ENCODE data around the gene HPGDS. TPM values are rescaled to one million over a fixed set of nuclear protein-coding genes. Genes with fewer than 3 reads are reported as not detected.
"Not testable (repeated sequence)": the region's sequence is repeated elsewhere in the genome, so short reads cannot be mapped to it uniquely, and the experiment has no call there.

The HPGDS gene
- 4.4 TPM for total RNA-seq

DNA sequence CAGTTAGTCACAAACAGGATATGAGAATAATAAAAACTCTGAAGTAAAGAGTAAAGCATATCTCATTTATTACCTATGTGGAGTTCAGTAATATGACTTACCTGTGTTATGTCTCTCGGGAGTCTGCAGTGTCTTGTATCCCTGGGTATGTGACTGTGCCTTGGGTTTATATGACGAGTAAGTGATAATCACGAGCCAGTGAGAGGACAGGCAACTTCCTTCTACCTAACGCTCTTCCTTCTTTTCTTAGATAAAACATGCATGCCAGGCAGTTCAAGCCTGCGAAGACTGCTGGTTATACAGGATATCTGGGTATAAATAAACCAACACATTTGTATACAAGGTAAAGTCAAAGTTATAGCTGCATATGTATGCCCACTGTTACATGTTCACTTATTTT is at the start of gene HPGDS:
TSS of gene HPGDS (minus strand) at position 143 of the 400 bp plus-strand sequence. CDS start 8,207 bp downstream, outside the sequence.
- no peak for DNase-seq (ENCODE audit: low spot score)

DNA sequence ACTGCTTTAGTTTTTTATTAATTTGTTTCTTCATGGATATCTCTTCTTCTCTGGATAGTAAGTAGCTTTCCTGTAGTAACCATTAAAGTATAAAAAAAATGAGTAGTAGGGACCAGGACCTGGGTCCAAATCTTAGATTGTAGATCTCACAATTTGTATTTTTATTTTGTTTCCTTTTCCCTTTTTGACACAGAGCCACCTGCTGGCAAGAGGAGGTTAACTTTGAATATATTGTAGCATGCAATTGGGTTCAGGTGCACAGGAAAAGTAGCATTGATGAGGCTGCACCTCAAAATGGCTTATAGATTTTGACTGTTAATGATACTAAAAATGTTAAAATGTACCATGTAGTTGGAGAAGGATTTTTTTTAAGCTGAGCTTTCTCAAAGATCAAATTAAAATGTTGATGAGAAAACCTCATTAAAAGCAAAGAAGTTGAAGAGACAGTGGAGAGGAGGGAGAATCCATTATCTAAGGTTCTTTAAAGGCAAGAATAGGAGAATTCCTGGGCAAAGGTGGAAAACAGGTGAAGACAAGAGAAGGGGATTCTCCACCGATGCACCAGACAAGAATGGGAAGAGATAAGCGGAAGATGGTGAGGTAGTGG is 48.3 kb upstream of the HPGDS start:
- DNase-seq (ENCODE audit: low spot score) = no peak

DNA sequence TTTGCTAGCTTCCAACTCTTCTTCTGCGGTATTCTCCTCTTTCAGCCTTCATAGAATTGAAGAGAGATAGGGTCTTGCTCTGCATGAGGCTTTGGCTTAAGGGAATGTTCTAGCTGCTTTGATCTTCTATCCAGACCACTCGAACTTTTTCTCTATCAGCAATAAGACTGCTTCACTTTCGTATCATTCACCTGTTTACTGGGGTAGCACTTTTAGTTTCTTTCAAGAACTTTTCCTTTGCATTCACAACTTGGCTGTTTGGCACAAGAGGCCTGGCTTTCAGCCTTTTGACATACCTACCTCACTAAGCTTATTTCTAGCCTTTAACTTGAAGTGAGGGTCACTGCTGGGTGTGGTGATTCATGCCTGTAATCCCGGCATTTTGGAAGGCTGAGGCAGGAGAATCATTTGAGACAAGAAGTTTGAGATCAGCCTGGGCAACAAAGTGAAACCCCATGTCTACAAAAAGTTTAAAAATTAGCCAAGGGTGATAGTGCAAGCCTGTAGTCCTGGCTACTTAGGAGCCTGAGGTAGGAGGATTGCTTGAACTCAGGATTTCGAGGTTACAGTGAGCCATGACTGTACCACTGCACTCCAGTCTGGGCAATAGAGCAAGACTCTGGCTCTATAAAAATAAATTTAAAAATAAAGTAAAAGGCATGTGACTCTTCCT is 47.1 kb upstream of the HPGDS start:
- no peak for DNase-seq (ENCODE audit: low spot score)

DNA sequence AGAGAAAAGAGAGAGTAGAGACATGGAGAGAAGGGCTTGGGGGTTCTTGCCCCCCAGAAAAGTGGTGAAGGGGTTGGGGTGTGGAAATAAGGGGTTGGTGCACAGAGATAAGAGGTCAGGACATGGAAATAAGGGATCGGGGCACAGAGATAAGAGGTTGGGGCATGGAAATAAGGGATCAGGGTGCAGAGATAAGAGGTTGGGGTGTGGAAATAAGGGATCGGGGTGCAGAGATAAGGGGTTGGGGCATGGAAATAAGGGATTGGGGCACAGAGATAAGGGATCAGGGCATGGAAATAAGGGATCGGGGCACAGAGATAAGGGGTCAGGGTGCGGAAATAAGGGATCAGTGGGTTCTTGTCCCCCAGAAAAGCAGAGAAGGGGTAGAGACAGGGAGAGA is 45.3 kb upstream of the HPGDS start:
- not testable (repeated sequence) for DNase-seq (ENCODE audit: low spot score)

DNA sequence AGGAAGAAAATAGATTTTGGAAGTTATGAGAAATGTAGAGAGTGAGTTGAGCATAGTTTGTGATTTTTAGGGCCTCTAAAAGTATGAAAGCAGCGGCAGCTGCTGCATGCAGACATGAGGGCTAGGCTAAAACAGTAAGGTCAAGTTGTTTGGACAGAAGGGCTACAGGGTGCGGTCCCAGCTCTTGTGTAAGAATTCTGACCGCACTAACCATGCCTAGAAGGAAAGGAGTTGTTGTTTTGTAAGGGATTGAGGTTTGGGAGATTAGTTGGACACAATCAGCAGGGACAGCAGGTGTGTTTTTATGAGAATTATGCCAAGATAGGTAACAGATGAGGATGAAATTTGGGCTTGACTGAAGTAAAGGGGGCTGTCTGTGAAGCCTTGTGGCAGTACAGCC is 42.8 kb upstream of the HPGDS start:
- DNase-seq (ENCODE audit: low spot score) = not testable (repeated sequence)

DNA sequence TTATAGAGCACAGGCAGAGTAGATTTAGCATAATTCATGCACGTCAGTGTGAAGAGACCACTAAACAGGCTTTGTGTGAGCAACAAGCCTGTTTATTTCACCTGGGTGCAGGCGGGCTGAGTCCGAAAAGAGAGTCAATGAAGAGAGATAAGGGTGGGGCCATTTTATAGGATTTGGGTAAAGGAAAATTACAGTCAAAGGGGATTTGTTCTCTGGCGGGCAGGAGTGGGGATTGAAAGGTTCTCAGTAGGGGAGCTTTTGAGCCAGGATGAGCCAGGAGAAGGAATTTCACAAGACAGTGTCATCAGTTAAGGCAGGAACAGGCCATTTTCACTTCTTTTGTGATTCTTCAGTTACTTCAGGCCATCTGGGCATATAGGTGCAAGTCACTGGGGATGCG is 40.3 kb upstream of the HPGDS start:
- not testable (repeated sequence) for DNase-seq (ENCODE audit: low spot score)

DNA sequence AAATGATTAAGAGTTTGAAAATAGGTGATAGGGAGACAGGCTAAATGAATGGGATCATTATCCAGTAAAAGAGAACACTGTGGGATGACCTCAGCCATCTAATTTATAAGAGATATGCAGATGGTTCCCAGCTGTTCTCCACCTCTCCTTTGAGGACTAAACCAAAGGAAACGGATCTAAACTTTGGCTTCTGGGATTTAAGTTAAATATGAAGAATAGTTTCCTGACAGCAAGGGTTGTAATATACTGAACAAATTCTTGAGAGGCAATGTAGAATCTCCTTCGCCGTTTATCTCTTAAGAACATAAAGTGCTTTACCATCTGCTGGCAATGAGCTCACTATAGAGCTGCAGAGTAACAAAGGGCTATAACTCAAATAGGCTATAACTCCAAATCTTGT is 35.4 kb upstream of the HPGDS start:
- no peak for DNase-seq (ENCODE audit: low spot score)

DNA sequence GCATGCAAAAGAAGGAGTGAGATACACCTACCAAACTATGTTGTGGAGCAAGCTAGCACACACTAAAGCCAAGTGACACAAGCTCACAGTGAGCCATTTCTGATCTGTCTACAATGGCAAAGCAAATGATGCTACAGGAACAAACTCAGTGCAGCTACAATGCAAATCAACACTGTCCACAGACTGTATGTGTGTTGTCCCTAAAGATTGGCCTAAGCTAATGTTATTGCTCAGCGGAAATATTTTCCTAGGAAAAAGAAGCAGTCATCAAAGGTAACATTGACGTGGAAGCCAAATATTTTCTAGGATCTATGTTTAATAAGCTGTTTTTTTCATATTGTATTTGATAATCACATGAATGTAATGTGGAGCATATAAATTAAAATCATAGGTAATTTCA is 34.7 kb upstream of the HPGDS start:
- no peak for DNase-seq (ENCODE audit: low spot score)

DNA sequence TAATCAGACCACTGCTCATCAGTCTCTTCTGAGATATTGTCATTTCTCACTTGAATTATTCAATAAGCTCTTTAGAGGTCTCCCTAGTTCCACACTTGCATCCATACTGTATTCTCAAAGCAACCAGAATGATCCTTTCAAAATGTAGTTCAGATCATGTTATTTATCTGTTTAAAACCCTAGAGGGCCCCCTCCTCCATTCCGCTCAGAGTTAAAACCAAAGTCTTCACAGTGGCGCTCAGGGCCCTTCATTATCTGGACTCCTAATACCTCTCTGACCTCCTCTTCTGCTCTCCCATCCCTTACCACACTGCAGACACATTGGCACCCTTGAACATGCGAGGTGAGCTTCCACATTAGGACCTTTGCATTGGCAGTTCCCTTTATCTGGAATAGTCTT is 32.7 kb upstream of the HPGDS start:
- no peak for DNase-seq (ENCODE audit: low spot score)

DNA sequence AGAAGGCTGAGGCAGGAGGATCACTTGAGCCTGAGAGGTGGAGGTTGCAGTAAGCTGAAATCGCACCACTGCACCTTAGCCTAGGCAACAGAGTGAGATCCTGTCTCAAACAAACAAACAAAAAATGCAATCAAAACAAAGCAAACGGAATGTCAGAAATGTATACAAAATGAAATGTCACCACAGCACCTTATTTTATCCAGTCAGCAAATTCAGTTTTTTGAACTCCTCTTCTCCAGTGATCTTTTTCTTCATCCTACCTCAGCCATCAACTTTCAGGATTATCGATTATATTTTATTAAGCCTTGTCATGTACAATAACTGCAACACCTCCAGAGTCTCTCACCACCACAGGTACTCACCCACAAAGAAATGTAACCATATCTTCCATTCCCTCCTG is 31.1 kb upstream of the HPGDS start:
- no peak for DNase-seq (ENCODE audit: low spot score)

DNA sequence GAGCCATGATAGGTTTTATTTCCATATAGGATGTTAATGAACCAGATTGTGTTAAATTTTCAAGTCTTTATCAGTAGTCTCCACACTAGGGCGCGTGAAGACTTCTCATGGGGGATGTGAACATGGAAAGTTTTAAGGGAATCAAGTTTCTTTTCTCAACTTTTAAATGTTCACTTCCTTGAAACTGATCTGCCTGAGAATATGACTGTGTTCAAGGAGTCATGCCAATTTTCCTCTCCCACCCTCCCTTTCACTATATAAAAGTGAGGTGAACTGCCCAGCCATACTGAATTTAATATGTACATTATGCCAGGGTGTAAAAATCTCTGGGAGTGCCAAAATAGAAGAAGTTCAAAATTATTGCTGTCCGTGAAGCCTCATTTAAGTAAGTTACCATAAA is 30.4 kb upstream of the HPGDS start:
- no peak for DNase-seq (ENCODE audit: low spot score)

DNA sequence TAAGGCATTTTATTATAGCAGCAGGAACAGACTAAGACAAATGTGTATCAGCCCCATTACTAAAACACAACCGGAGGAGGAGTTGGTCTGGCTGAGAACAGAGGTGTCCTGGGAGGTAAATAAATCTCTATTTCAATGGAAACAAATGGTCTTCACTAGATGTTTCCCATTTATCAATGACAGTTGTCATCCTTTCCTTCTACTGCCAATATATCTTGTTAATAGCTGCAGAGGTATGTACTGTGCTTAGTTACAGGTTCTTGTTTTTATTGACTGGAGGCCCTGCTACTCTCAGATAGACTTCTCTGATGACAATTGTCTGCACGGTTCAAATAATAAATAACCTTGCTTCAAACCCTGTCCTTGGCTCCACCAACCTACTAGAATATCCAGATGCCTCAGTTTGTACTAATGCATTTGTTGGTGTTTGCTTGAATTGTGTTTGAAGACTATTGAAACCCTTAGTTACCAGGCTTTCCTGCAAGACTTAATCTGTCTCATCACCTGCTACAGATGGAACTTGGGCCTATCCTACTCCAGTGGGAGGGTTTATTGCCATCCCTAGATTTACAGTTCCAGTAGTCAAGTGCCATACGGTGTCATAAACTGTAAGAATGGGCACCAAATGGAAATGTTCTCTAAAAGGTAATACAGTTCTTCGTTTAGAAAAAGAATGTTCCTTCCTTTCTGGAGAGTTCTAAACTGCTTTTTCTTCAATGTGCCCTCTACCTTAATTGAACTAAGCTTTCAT is 29.8 kb upstream of the HPGDS start:
- DNase-seq (ENCODE audit: low spot score) = no peak

DNA sequence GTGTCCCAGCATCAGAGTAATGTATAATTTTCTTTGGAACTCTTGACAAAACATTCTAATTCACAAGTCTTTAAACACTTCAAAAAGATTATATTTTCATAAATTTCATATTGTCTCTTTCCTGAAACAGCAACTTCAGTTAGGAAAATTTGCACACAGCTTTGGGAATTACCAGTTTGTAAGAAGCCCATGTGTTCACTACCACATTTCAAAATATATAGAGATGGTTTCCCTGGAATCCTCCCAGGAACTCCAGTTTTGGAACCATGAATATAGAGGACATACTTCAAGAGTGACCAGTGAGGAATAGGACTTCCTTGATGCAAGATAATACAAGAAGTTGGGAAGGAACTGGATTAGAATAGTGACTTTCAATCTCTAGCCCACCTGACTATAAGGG is 28.7 kb upstream of the HPGDS start:
- DNase-seq (ENCODE audit: low spot score) = no peak

DNA sequence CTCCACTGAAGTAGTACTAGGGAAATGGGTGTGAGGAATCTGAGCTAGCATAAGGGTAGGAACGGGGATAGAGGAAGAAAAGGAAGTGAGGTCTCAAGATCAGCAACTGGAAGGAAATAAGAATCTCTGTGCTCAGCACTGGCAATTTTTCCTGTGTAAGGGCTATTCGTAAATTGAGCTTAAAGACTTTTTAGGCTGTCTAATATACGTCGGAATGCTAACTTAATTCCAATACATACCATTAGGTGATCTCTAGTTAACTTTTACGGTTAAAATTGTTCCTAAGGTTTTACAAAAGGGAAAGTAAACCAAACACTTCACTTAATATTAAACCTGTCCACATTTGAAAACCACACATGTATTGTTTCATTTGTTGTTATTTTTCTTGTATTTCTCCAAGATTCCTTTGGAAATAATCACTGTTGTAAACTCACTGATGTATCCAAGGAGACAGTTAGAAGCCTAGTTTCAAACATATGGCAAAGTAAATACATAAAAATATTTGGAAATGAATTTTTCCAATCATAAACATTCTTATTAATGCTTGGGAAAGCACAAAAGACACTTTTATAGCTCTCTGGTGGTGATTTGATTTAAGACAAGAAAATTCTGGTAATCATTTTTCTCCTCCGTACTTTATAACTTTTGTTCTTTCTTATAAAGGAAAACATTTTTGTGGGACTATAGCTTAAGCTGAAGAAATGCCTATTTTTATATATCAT is 28.1 kb upstream of the HPGDS start:
- DNase-seq (ENCODE audit: low spot score) = no peak

DNA sequence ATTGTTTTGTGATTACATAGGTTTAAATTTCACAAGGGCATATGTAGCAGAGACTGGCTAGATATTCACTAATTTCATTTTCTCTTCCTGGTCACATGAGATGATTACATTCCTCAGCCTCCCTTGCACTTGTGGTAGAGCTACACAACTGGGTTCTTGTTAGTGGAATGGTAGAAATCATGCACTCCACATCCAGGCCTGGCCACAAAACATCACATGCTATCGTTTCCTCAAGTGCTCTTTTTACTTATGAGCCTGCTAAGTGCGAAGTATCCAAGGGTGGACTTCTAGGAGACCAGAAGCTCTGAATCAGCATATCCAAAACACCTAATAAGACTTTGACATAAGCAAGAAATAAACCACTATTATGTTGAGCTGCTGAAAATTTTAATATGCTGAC is 26.4 kb upstream of the HPGDS start:
- DNase-seq (ENCODE audit: low spot score) = no peak

DNA sequence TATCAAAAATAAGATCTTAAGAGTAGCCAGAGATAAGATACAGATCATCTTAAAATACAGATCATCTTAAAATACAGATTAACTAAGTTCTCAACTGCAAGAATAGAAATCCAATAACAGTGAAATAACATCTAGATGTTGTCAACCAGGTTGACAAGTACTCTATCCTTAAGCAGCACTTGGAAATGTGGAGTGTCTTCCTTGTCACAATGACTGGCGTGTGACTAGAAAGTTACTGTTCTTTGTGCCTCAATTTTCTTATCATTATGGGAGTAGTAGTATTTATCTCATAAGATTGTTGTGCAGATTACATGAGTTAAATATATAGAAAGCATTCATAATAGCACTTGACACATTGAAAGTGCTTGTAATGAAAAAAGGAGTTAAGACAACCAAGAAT is 25.8 kb upstream of the HPGDS start:
- no peak for DNase-seq (ENCODE audit: low spot score)

DNA sequence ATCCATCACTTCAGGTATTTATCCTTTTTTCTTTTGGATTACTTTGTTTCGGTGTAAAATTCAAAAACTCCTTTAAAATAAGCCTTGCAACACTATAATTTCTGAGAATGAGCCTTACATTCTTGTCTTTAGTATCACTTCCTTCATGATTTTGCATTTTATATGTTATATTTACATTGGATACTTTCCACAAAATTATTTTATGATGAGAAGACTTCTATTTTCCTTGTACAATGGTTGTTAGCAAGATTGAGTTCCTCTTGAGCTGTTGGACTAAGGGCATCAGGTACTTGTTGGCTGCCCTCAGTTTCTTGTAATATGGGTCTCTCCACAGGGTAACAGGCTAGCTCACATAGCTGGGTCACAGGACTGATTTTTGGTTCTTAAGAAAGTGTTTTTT is 22.7 kb upstream of the HPGDS start:
- no peak for DNase-seq (ENCODE audit: low spot score)

DNA sequence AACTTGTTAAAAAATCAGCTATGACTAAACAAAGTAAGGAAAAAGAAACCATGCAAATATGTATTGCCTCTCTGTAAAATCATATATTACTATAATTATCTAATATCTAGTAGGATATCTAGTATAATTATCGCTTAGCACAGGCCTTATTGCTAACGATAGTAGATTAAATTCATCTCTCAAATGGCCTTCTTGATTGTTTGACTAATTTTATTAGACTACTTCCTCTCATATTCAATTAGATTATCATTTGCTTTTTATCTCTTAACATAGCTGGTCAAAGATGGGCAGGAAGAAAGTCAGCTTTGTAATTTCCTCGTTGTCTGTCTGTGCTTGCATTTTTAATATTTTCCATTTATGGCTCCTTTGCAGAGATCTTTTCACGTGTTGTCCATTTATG is 21.9 kb upstream of the HPGDS start:
- DNase-seq (ENCODE audit: low spot score) = no peak

DNA sequence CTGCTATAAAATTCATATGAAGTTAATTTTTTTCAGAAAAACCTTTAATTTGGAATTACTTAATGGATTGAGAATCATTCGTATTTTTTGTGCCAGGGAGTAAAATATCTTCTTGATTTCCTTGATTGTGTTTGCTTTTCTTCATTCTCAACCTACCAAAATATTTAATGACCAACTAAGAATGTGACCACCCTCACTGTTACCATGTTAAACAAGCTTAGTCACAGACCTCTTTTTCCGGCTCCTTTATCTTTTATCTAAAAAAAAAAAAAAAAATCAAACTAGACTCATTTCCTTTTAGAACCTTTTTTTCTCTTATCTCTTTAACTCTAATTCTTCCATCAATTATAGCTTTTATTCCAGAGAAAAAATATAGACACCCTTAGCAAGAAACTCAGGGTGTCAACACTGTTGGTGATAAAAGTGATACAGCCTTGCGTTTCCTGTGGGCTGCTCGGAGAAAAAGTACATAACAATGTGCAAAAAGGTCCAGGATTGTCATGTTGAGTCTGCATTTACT is 20.6 kb upstream of the HPGDS start:
- DNase-seq (ENCODE audit: low spot score) = no peak

DNA sequence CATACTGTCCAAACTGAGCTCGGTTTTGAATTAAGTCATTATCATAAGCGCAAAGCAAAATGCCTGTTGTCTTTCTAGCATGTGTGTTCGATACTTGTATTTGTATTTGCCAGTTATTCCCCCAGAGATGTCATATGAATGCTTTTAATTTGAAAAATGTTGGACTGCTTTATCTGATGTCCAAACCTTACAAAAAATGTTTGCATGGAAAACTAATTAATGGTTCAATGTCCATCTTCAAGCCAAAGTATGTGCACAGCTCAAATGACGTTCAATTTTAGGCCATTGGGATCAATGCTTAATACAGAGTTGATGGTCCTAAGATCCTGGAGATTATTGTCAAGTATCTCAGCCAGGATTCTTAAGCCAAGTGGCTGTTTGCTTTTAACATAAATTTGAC is 17.2 kb upstream of the HPGDS start:
- no peak for DNase-seq (ENCODE audit: low spot score)

DNA sequence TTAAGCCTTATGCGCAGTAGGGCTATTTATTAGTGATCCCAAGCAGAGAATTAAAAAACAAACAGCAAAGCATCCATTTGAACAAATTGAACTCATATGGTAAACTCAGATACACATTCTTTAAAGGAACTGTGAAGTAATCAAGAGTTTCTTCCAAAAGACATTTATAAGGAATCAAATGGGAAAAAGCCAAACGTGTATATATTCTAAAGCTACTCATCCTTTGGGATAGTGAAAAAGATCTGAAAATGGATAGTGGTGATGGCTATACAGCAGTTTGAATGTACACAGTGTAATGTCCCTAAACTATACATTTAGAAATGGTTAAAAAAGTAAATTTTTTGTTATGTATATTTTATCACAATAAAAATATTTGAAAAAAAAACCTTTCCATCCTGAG is 16.6 kb upstream of the HPGDS start:
- DNase-seq (ENCODE audit: low spot score) = no peak

DNA sequence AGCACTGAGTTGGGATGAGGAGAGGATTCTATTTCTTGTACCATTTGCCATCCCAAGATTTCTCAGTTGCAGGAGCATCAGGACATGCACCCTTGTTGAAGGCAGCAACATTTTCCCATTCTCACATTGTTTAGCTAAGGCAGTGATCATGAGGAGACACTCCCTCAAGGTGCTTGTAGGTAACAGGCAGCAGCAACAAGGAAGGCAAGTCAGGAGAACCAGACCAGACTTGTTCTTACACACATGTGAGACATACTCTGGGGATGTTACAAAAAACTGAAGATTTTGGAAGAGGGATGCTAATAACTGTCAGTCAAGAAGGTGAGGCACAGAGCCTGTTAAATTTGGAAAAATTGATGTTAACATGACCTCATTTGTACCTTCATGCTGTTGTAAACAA is 15.5 kb upstream of the HPGDS start:
- DNase-seq (ENCODE audit: low spot score) = no peak
